NT2/D1 (cell line): ENCODE data around the gene BAD.

Experiments
- SUZ12 ChIP-seq: IDR thresholded peaks from 2 replicates; pipeline ENCODE4 v1.6.1; 2011; ENCODE audit not compliant: insufficient read length, insufficient read depth; ENCODE audit errors: extremely low read depth
- YY1 ChIP-seq: IDR thresholded peaks from 2 replicates; pipeline ENCODE4 v1.6.1; 2011; ENCODE audit not compliant: insufficient read length, insufficient read depth
- ZNF274 ChIP-seq: IDR thresholded peaks from 2 replicates; pipeline ENCODE4 v1.6.1; 2011; ENCODE audit warnings: mild to moderate bottlenecking, low read depth, low read length

DNA sequence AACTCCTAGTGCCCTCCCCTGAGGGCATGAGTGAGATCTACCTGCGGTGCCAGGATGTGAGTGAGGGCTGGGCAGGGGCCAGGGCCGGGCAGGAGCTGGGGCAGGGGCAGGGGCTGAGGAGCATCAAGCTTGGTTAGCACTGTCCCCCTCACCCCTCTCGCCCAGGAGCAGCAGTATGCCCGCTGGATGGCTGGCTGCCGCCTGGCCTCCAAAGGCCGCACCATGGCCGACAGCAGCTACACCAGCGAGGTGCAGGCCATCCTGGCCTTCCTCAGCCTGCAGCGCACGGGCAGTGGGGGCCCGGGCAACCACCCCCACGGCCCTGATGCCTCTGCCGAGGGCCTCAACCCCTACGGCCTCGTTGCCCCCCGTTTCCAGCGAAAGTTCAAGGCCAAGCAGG, 64.2 kb downstream of the BAD start:
- TF ChIP-seq YY1: no peak
- TF ChIP-seq ZNF274: no peak
- no peak for TF ChIP-seq SUZ12
